Right kidney (tissue), 1 donor: ENCODE data around the gene SPRY1.
A peak's percentile ranks its signal among the peaks of the same experiment; 100 is the strongest.

Experiments used
- DNase-seq: peaks from one replicate; pipeline ENCODE4 v3.0.0-alpha.2; 2016

SPRY1 gene

DNA sequence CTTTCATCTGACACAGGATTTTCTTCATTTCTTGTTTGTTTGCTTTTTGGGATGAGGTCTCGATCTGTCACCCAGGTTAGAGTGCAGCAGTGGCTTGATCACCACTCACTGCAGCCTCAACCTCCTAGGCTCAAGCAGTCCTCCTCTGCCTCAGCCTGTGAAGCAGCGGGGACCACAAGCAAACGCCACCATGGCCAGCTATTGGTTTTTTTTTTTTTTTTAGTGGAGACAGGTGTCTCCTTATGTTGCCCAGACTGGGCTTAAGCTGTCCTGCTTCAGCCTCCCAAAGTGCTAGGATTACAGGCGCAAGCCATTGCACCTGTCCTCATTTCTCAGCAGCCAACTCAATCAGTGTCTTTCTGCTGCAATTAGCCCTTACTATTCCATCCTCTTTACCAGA, 10.3 kb downstream of the SPRY1 start:
- no peak for DNase-seq

DNA sequence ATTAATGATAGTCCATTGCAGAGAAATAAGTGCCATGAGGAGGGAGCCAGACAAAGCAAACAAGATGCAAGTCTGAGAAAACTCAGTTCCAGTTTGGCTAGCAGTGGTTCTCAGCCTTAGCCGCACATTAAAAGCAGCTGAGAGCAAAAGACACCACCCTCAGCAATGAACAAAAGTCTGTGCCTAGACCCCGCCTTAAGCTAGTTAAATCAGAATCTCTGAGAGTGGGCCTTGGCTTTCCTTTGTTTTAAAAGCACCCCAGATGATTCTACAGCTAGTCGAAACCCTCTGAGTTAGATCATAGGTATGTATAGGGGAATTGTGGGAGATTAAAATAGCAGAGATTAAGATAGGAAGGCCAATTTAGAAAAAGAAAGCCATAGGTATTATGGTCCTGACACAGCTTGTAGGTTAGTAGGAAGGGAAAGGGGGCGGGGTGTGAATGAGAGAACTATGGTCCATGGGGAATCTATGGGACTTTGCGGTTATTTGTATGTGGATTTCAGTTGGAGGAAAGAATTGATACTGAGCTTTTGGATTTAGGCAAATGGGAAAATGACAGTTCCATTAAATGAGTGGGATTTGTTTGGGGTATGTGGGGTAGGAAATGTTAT, 12.0 kb downstream of the SPRY1 start:
- DNase-seq, result no peak

DNA sequence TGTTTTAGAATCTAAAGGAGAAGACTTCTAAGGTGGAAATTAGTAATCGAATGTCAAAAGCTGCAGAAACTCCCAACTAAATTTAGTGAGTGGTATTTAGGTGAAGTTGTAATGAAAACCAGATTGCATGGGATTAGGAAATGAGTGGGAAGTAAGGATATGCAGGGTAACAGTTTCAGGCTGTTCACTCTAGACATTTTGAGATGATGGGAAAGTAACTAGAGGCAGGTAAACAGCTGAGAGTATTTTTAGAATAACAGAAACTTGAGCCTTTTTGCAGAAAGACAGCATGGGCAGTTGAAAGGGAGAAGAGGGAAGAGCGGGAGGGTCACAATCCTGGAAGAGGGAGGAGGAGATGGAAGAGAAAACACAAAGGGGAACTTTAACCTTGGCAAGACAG, 12.7 kb downstream of the SPRY1 start:
- no peak for DNase-seq

DNA sequence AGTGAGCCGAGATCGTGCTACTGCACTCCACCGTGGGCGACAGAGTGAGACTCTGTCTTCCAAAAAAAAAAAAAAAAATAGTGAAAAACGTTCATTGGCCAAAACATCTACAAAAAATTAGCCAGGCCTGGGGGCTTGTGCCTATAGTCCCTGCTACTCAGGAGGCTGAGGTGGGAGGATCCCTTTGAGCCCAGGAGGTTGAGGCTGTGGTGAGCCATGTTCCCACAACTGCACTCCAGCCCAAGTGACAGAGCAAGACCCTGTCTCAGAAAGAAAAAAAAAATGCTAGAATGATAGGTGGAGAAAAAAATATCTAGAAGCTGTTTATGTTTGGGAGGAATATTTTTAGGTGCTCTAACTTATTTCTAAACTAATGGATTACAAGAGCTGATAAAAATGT, 14.9 kb downstream of the SPRY1 start:
- DNase-seq, result no peak

DNA sequence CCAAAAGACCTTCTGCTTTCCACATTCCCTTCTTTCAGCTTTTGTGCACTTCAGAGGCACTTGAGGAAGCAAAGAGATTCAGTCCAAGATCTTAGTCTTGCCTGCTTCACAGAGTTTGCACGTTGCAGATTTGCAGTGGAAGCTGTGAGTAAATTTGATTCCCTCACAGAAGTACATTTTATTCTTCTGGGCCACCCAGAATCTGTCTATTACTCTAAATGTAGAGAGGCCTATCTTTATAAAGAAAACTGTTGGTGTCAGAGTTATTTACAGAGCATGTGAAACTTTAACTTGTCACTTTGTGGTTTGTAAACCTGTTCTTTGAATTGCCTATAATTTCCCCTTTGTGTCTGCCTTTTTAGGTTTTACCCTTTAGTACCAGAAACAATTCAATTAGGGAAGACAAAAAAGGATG, 15.5 kb downstream of the SPRY1 start:
- DNase-seq, result no peak

DNA sequence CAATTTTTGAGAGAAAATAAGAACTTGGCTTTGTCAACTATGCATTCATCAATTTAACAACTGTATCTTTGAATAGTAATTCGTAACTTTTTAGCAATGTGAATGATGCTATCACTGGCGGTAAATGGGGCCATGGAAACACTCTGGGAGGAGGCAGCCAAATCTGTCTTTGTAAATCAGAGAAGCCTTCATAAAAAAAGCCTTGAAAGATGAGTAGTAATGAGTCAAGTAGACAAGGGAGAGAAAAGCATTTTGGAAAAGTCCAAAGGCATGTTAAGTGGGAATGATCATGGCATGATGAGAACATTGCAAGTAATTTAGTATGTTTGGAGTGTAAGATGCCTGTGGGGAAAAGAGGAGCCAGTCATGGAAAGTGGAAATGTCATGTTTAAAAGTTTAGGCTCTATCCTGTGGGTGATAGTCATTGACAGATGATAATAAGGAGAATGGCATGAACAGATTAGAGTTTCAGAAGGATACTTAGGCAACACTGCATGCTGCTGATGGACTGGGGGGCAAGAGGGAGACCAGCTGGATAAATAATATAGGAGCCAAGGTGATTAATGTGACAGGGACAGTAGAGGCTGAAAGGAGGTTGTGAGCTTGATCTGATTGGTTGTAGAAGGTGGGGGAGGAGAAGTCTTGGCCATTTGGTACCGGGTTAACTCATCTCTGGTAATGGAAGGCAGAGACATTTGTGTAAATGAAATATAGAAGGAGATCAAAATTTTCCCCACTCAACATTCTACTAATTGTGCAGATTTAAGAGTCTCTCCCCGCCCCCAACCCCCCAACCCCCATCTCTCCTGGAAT, 16.3 kb downstream of the SPRY1 start:
- no peak for DNase-seq

DNA sequence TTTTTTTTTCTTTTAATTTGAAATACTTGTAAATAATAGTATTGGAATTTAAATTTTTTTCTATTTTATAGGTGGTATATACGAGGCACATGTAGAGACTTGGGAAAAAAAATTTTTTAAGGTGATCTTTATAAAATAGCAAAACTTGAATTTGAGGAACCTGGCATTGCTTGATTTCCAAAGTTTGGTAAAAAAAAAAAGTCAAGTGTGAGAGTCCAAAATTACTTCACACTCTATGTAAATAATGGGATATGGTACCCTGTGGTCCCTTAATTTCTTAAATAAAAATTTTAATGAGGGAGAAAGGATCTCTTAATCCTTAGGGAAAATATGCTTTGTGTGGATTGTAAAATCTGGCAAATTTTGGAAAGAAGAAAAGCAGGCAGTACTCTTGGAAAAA, 19.0 kb downstream of the SPRY1 start:
- no peak for DNase-seq

DNA sequence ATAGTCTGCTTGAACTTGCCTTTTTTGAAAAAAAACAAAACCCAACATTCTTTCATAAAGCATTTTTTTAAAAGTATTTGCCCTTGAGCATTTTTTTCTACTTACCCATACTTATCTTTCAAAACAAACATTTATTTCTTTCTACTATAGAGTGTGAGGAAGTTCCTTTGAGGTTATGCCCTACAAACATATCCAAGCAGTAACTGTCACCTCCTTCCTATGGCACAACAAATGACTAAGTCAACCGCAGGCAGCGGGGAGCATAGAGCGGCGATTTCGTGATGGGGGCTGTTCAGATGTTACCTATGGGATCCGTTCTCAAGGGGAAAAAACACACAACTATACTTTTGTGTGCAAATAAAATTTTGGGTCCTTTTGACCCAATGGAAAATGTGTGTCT, 19.4 kb downstream of the SPRY1 start:
- peak; percentile 29 for DNase-seq

DNA sequence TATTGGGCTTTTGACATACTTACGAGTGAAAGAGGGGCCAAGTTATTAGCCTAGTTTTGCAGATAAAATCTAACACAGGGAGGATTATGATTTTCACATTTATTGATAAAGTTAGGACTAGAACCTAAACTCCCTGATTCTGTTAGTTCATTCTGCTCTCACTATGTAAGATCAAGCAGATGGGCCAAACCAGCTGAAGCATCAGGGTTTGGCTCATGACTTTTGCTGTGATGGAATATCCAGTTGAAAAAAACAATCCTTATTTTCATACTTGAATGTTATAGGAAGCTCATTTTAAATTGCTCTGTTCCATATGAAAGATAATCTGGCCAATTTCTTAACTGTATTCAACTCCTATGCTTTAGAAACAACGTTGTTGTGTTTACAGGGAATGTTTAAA, 21.2 kb downstream of the SPRY1 start:
- DNase-seq, result no peak

DNA sequence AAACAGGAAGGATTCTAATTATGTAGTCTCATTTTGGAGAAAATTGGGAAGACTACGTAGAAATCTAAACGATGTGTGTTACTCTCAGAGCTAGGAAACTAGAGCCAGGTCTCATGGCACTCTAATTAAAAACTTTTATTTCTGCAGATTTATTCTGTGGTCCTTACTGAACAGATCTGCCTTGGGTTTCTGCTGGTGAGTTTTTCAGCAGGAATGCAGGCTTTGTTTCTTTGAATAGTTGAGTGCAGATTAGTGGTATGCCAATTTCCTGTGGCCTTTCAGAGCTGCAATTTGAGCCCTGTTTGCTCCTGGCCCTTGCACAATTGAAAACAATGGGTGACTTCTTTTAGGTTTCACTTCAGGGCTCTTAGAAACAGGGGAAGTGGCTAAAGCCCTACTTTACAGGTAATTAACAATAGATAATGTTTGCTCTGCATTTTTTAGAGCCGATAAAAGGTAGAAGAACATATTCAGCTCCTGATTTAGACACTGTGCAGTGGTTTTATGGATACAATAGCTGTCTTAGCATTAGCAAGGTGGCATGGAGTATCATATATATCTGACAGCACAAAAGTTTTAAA, 21.8 kb downstream of the SPRY1 start:
- DNase-seq, result peak; percentile 39

DNA sequence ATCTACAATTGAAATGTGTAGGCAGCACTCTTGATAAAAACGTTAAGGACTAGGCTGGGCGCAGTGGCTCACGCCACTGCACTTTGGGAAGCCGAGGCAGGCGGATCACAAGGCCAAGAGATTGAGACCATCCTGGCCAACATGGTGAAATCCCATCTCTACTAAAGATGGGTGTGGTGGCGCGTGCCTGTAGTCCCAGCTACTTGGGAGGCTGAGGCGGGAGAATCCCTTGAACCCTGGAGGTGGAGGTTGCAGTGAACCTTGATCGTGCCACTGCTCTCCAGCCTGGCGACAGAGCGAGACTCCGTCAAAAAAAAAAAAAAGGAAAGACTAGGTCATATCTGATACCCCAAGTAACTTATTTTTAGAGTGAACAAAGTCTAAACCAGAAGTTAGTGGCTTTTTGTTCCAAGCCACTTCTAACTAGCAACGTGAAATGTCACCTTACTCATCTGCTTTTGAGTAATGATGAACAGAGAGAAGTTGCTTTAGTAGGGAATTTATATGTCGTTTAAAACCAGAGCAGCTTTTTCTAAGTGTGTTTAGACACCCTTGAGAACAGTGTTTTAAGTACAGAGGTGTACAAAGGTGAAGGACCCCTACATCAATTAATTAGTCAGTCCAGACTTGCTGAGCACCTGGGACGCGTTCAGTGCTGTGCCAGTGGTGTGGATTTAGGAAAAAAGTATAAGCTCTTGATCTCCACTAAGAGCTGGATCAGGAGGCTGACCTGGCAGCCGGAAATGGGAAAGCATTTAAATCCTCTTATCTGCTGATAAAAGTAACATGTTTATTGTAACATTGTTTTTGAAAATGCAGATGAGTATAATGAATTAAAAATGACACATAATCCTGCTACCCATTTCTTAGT, 23.5 kb downstream of the SPRY1 start:
- no peak for DNase-seq

DNA sequence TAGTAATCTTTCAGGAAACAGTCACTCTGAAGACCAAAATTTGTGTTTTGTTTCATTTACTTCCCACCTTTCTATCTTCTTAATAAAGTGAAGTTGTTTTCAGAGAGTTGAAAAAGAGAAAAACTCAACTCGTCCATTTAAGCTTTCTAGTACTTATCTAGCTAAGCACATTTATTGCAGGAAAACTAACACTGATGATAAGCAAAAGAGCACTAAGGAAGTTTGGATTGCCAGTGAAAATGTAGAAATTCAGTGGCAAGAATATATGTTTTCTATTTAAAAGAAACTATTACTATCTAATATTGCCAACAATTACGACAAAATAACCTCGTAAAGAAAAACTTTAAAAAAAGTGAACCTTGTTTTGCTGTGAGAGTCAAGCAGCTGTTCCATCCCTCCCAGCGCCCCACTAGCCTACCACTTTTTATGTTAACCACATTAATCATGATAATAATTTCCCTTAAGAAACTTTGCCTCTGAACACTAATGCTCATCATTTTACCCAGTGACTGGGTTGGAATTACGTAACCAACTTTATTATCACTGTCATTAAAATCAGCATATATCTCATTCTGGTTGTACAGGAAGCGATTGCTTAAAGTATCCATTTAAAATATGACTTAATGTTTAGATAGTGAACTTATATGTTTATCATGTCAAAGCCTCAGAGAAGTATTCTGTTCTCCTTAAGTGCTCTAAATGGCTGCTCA, 24.8 kb downstream of the SPRY1 start:
- DNase-seq, result no peak

DNA sequence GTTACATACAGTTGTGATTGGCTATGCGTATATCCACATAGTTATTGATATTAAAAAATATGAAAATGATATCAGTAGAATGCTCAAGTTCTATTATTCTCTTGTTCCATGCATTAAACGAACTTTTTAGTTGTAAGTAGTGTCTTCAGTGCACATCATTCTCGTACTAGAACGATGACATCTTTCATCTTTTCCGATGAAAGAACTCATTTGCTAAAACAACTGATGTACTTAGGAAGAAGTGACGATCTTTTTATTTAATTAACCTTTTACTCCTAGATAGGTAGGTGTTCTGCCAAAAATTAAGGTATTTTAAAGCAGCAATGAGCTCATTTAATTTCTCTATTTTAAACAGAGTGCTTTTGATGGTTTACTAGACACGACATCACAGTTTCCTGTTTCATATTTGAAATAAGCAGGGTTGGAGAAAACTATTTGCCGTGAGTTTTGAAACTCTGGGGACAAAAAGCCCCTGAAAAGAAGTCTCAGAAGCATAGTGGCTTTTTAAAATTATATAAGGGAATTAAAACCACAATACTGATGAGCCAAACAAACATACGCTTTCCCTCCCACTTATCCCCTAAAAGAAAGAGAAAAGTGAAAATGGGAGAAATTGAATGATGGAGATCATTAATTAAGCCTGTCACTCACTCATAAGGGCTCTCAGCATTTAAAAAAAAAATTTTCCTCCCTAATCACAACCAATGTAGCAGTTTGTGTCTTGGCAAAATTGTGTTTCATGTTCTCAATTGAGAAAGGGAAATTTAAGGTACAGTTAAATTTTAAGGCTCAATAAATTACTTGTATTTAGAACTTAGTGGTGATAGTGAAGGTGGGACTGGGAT, 25.6 kb downstream of the SPRY1 start:
- DNase-seq, result no peak

DNA sequence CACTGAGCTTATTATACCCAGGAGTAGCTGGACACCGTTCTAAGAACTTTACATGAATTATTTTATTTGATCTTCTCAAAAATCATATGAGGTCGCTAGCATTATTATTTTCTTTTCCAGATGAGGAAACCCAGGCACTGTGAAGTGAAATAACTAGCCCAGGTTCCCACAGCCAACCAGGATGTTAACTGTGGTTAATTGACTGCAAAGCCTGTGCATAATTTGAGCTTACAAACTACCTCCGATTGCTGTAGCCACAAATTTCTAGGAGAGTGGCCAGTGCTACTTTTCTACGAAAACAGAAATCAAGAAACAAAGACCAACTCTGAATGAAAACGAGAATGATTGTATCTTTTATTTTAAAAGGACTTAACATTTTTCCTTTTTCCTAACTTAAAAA, 27.2 kb downstream of the SPRY1 start:
- DNase-seq, result no peak

DNA sequence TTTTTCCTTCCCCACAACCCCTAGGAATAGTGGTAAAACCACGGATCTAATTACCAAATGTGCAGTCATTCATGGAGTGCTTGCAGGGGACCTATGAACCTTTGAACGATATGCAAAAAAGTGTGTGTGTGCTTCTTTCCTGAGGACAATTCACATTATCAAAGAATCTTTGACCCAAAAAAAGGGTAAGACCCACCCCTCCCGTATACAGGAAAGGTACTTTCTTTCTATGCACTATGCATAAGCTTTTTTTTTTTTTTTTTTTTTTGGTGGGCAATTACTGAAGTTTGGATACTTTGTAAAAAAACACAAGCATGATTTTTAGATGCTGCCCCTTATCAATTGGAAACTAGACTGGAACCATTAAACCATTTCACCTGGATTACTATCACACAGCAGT, 31.4 kb downstream of the SPRY1 start:
- DNase-seq, result no peak

DNA sequence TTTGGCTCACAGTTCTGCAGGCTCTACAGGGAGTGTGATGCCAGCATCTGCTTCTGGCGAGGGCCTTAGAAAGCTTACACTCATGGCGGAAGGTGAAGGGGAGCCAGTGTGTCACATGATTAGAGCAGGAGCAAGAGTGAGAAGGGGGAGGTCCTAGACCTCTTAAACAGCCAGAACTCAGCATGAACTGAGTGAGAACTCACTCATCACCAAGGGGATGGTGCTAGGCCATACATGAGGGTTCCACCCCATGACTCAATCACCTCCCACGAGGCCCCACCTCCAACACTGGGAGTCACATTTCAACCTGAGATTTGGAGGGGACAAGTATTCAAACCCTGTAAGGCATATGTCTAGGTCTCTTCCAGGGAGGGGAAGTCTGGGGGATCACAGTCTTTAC, 33.4 kb downstream of the SPRY1 start:
- no peak for DNase-seq

DNA sequence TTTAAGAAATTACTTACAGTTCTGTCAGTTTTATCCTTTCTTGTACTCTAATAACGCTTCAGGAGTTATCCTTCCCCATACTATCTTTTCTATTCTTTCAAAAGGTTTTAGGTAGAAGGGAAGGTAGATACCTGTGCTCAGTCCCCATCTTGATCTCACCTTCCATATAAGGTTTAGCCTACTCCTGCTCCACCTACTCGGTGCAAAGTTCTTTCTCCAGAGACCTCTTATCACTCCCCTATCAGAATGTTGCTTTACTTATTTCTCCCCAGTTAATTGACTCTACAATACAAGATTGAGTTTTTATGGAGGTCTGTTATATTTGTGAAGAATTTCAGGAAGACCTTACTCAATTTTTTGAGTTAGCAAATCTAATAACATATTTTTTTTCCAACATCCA, 33.9 kb downstream of the SPRY1 start:
- no peak for DNase-seq

DNA sequence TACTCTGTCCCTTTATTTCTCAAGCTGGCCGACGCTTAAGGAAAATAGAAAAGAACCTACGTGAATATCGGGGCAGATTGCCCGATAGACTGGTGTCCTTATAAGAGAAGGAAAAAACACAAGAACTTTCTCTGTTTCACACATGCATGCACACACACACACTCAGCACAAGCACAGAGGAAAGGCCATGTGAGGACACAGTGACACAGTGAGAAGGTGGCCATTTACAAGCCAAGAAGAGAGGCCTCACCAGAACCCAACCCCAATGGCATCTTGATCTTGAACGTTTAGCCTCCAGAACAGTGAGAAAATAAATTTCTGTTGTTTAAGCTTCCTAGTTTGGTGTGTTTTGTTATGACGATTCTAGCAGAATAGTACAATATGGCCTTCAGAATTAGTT, 37.0 kb downstream of the SPRY1 start:
- no peak for DNase-seq

DNA sequence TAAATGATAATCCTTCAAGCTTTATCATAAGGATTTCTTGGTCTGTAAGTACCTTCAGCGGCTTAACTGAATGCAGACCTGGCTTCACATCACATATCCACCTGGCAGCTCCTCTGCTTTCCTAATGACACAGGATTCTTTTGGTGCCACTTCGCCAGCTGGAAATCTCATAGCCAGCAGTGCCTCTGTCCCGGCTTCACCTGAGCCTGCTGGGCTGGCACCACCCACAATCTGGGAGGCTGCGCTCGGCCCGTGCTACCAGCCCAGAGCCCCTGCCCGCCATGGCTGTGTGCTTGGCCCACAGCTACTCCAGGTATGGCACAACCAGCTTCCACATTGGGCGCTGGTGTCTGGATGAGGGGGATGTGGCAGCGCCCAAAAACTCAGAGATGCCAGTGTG, 37.4 kb downstream of the SPRY1 start:
- no peak for DNase-seq

DNA sequence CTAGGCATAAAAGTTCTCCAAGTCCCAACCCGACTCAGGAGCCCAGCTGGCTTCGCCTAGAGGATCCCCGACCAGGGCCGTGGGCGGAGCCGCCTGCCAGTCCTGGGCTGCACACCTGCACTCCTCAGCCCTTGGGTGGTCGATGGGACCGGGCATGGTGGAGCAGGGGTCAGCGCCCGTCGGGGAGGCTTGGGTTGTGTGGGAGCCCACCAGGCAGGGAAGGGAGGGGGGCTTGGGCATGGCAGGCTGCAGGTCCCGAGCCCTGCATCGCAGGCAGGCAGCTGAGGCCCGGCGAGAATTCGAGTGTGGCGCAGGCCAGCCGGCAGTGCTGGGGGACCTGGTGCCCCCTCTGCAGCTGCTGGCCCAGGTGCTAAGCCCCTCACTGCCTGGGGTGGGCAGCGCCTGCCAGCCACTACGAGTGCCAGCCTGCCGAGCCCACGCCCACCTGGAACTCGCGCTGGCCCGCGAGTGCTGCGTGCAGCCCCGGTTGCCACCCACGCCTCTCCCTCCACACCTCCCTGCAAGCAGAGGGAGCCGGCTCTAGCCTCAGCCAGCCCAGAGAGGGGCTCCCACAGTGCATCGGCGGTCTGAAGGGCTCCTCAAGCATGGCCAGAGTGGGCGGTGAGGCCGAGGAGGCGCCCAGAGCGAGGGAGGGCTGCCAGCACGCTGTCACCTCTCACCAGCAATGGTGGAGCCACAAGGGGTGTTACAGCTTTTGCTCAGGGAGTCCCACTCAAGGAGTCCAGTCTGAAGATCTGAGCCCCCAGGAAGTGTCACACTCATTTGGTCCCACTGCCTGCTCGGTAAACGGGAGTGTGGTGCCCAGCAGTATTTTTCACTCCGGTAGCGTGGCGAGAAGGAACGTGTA, 38.9 kb downstream of the SPRY1 start:
- DNase-seq, result no peak
